HEK293 (cell line): ENCODE measurements around the gene E4F1.

Experiments
- CTCF ChIA-PET: fragments of 350-600 bp; formaldehyde crosslinking; extraction: SDS; loops from one replicate; lab custom pipeline; 2021; ENCODE audit warnings: antibody characterized with exemption; lab: Yijun Ruan, JAX
- POLR2A ChIA-PET: fragments of 300-600 bp; formaldehyde crosslinking; extraction: SDS; loops from one replicate; lab custom pipeline; 2020; ENCODE audit warnings: antibody characterized with exemption, inconsistent platforms; lab: Yijun Ruan, JAX
- H3K27ac ChIP-seq: fragments of 200-500 bp; sonication (Bioruptor generic); 2 replicates; pipeline ENCODE4 v1.5.1; 2014; ENCODE audit warnings: low read depth, low read length, control low read depth, inconsistent platforms; ENCODE audit errors: extremely low read depth
- H3K36me3 ChIP-seq, 2 experiments: fragments of 200-500 bp in 1 of 2; sonication (Bioruptor generic) in 1 of 2; 1 replicate in 1 of 2; 2 replicates in 1 of 2; pipeline ENCODE4 v1.5.1; 2014 to 2017; ENCODE audit warnings: inconsistent platforms in 2 of 2, low read length in 2 of 2; ENCODE audit not compliant: control insufficient read depth in 2 of 2, insufficient read depth in 1 of 2
- H3K4me1 ChIP-seq: fragments of 200-500 bp; sonication (Bioruptor generic); 2 replicates; pipeline ENCODE4 v1.5.1; 2014; ENCODE audit warnings: mild to moderate bottlenecking, low read length, inconsistent platforms; ENCODE audit not compliant: control insufficient read depth, insufficient read depth
- H3K4me3 ChIP-seq: 2 replicates; pipeline ENCODE4 v1.5.1; 2011; ENCODE audit warnings: low read depth, mild to moderate bottlenecking, control low read depth, low read length, moderate library complexity
- H3K9me3 ChIP-seq: fragments of 200-500 bp; sonication (Bioruptor generic); 2 replicates; pipeline ENCODE4 v1.5.1; 2014; ENCODE audit warnings: low read depth, low read length, inconsistent platforms; ENCODE audit not compliant: control insufficient read depth, insufficient read depth
- EGR2 ChIP-seq: fragments of 450-650 bp; formaldehyde crosslinking; IDR thresholded peaks from 2 replicates; pipeline ENCODE4 v1.5.1; 2016; ENCODE audit warnings: low read depth, missing biosample characterization, missing genetic modification characterization
- GLIS2 ChIP-seq: fragments of 450-650 bp; formaldehyde crosslinking; IDR thresholded peaks from 2 replicates; pipeline ENCODE4 v1.5.1; 2016; ENCODE audit warnings: missing biosample characterization, missing genetic modification characterization
- HOXC10 ChIP-seq: sonication (generic); formaldehyde crosslinking; IDR thresholded peaks from 2 replicates; pipeline ENCODE4 v1.8.1; 2023; ENCODE audit warnings: mild to moderate bottlenecking, missing genetic modification reagents
- KLF16 ChIP-seq: fragments of 450-650 bp; formaldehyde crosslinking; IDR thresholded peaks from 2 replicates; pipeline ENCODE4 v1.5.1; 2017; ENCODE audit warnings: missing biosample characterization, missing genetic modification characterization
- PRDM4 ChIP-seq: fragments of 450-650 bp; formaldehyde crosslinking; IDR thresholded peaks from 2 replicates; pipeline ENCODE4 v1.5.1; 2017; ENCODE audit warnings: missing biosample characterization, missing genetic modification characterization
- REPIN1 ChIP-seq: fragments of 450-650 bp; formaldehyde crosslinking; IDR thresholded peaks from 2 replicates; pipeline ENCODE4 v1.5.1; 2017; ENCODE audit warnings: missing biosample characterization, missing genetic modification characterization, low read depth
- ZBTB48 ChIP-seq: fragments of 450-650 bp; formaldehyde crosslinking; IDR thresholded peaks from 2 replicates; pipeline ENCODE4 v1.5.1; 2016; ENCODE audit warnings: missing biosample characterization, missing genetic modification characterization
- ZEB2 ChIP-seq: fragments of 450-650 bp; formaldehyde crosslinking; IDR thresholded peaks from 2 replicates; pipeline ENCODE4 v1.5.1; 2016; ENCODE audit warnings: missing biosample characterization, missing genetic modification characterization
- ZFP69B ChIP-seq: fragments of 450-650 bp; formaldehyde crosslinking; IDR thresholded peaks from 2 replicates; pipeline ENCODE4 v1.5.1; 2016; ENCODE audit warnings: missing biosample characterization, missing genetic modification characterization
- ZIC2 ChIP-seq: fragments of 450-650 bp; formaldehyde crosslinking; IDR thresholded peaks from 2 replicates; pipeline ENCODE4 v1.5.1; 2016; ENCODE audit warnings: missing biosample characterization, missing genetic modification characterization
- ZNF221 ChIP-seq: fragments of 450-650 bp; formaldehyde crosslinking; IDR thresholded peaks from 2 replicates; pipeline ENCODE4 v1.5.1; 2017; ENCODE audit warnings: missing biosample characterization, missing genetic modification characterization, borderline replicate concordance
- ZNF24 ChIP-seq: fragments of 450-650 bp; formaldehyde crosslinking; IDR thresholded peaks from 2 replicates; pipeline ENCODE4 v1.5.1; 2016; ENCODE audit warnings: missing biosample characterization, missing genetic modification characterization
- ZNF302 ChIP-seq: fragments of 450-650 bp; formaldehyde crosslinking; IDR thresholded peaks from 2 replicates; pipeline ENCODE4 v1.5.1; 2016; ENCODE audit warnings: missing biosample characterization, missing genetic modification characterization, low read depth
- ZNF423 ChIP-seq: fragments of 450-650 bp; formaldehyde crosslinking; IDR thresholded peaks from 2 replicates; pipeline ENCODE4 v1.5.1; 2016; ENCODE audit warnings: missing biosample characterization, missing genetic modification characterization
- ZNF571 ChIP-seq: fragments of 450-650 bp; formaldehyde crosslinking; IDR thresholded peaks from 2 replicates; pipeline ENCODE4 v1.5.0; 2017; ENCODE audit warnings: missing biosample characterization, missing genetic modification characterization
- ZNF664 ChIP-seq: fragments of 450-650 bp; formaldehyde crosslinking; IDR thresholded peaks from 2 replicates; pipeline ENCODE4 v1.5.1; 2016; ENCODE audit warnings: missing biosample characterization, missing genetic modification characterization
- ZNF670 ChIP-seq: fragments of 450-650 bp; formaldehyde crosslinking; IDR thresholded peaks from 2 replicates; pipeline ENCODE4 v1.5.1; 2016; ENCODE audit warnings: missing biosample characterization, missing genetic modification characterization, low read depth
- TF ChIP-seq, protein P1 (sequence below): fragments of 450-650 bp; formaldehyde crosslinking; IDR thresholded peaks from 2 replicates; pipeline ENCODE4 v1.5.1; 2016; ENCODE audit warnings: missing biosample characterization, missing genetic modification characterization
- TF ChIP-seq, protein P2 (sequence below): fragments of 450-650 bp; formaldehyde crosslinking; IDR thresholded peaks from 2 replicates; pipeline ENCODE4 v1.5.1; 2016; ENCODE audit warnings: missing biosample characterization, missing genetic modification characterization
- TF ChIP-seq, protein P3 (sequence below): fragments of 450-650 bp; formaldehyde crosslinking; IDR thresholded peaks from 2 replicates; pipeline ENCODE4 v1.5.1; 2016; ENCODE audit warnings: missing biosample characterization, missing genetic modification characterization, borderline replicate concordance
- TF ChIP-seq, protein P4 (sequence below): fragments of 450-650 bp; formaldehyde crosslinking; conservative IDR thresholded peaks from 2 replicates; pipeline ENCODE4 v1.5.1; 2016; ENCODE audit warnings: low read depth, missing biosample characterization, missing genetic modification characterization

The E4F1 gene

DNA sequence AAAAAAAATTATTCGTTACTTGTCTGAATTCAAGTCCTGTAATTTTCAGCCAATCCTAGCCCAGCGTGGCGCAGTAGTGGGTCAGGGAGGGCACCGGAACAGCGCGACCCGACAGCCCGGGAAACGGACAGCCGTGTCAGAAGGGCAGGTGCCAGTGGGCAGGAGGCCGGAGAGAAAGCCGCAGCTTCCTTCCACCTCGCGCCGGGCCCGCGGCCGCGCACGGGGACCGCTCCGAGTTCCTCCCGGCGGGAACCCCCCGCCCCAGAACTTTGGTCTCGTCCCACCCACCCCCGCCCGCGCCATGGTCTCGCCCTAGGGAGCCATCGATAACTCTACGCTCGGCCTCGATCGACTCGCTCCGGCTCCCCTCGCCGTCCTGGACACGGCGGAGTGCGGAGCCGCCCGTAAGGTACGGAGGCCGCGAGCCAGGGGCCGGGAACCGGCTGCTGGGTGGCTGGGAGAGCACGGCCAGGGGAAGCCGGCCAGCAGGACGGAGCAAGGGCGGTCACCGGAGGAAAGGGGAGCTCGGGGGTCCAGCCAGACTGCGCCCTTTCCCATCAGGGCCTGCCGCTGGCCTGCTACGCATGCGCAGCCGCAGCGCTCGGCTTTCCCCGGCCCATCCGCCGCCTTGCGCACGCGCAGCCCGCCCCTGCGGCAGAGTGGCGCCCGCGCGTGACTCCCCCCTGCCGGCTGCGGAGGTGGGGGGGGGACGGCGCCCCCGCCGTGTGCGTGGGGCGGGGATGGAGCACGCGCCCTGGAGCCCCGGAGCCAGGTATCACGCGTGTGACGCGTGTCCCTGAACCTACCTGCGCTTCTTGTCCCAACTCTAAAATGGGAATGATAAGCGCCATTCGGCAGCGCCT is 18.1 kb upstream of the E4F1 start, which contains the start of gene MLST8:
Gene MLST8 (plus strand): TSS at position 351 of the 863 bp plus-strand sequence. CDS start 632 bp downstream, outside the sequence.
- ChIA-PET CTCF (interaction anchor here (0.5 to 1.7 kb wide), 2 partner anchors 11 to 49 kb away, joined by 3 to 6 read pairs; no protein-coding TSS in a partner anchor), POLR2A (interaction anchor here (0.6 to 4.3 kb wide), 10 partner anchors 9 to 262 kb away, joined by 3 to 22 read pairs (median 4); partner anchors contain the start of genes DNASE1L2, PGP, TBL3 and TRAF7)
- peak within 1 kb of the TSS; percentile 90 for H3K27ac ChIP-seq
- H3K4me1 ChIP-seq, result no peaks in the 10 kb centered on the region
- no peaks in the 10 kb centered on the region for H3K9me3 ChIP-seq
- H3K4me3 ChIP-seq, result peak within 1 kb of the TSS; percentile 96
- peaks cover 0 to 35% of the 10 kb centered on the region in 2 experiments; a peak in 1 of 3 replicates for H3K36me3 ChIP-seq
- no peak for TF ChIP-seq ZNF423 (tag by site-specific recombination)
- peak; percentile 42; the same call in 1 of the 2 replicates for TF ChIP-seq ZIC2 (tag by site-specific recombination)
- no peak; the same call in 1 of the 2 replicates for TF ChIP-seq KLF16
- peak; percentile 65 for TF ChIP-seq ZEB2 (tag by site-specific recombination)
- TF ChIP-seq, protein P1, sequence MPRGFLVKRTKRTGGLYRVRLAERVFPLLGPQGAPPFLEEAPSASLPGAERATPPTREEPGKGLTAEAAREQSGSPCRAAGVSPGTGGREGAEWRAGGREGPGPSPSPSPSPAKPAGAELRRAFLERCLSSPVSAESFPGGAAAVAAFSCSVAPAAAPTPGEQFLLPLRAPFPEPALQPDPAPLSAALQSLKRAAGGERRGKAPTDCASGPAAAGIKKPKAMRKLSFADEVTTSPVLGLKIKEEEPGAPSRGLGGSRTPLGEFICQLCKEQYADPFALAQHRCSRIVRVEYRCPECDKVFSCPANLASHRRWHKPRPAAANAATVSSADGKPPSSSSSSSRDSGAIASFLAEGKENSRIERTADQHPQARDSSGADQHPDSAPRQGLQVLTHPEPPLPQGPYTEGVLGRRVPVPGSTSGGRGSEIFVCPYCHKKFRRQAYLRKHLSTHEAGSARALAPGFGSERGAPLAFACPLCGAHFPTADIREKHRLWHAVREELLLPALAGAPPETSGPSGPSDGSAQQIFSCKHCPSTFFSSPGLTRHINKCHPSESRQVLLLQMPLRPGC (tag by site-specific recombination), result peak; percentile 74
- TF ChIP-seq ZNF24 (tag by site-specific recombination), result peak; percentile 43; the same call in 1 of the 2 replicates
- TF ChIP-seq, protein P2, sequence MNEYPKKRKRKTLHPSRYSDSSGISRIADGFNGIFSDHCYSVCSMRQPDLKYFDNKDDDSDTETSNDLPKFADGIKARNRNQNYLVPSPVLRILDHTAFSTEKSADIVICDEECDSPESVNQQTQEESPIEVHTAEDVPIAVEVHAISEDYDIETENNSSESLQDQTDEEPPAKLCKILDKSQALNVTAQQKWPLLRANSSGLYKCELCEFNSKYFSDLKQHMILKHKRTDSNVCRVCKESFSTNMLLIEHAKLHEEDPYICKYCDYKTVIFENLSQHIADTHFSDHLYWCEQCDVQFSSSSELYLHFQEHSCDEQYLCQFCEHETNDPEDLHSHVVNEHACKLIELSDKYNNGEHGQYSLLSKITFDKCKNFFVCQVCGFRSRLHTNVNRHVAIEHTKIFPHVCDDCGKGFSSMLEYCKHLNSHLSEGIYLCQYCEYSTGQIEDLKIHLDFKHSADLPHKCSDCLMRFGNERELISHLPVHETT (tag by site-specific recombination), result peak; percentile 61
- TF ChIP-seq, protein P3, sequence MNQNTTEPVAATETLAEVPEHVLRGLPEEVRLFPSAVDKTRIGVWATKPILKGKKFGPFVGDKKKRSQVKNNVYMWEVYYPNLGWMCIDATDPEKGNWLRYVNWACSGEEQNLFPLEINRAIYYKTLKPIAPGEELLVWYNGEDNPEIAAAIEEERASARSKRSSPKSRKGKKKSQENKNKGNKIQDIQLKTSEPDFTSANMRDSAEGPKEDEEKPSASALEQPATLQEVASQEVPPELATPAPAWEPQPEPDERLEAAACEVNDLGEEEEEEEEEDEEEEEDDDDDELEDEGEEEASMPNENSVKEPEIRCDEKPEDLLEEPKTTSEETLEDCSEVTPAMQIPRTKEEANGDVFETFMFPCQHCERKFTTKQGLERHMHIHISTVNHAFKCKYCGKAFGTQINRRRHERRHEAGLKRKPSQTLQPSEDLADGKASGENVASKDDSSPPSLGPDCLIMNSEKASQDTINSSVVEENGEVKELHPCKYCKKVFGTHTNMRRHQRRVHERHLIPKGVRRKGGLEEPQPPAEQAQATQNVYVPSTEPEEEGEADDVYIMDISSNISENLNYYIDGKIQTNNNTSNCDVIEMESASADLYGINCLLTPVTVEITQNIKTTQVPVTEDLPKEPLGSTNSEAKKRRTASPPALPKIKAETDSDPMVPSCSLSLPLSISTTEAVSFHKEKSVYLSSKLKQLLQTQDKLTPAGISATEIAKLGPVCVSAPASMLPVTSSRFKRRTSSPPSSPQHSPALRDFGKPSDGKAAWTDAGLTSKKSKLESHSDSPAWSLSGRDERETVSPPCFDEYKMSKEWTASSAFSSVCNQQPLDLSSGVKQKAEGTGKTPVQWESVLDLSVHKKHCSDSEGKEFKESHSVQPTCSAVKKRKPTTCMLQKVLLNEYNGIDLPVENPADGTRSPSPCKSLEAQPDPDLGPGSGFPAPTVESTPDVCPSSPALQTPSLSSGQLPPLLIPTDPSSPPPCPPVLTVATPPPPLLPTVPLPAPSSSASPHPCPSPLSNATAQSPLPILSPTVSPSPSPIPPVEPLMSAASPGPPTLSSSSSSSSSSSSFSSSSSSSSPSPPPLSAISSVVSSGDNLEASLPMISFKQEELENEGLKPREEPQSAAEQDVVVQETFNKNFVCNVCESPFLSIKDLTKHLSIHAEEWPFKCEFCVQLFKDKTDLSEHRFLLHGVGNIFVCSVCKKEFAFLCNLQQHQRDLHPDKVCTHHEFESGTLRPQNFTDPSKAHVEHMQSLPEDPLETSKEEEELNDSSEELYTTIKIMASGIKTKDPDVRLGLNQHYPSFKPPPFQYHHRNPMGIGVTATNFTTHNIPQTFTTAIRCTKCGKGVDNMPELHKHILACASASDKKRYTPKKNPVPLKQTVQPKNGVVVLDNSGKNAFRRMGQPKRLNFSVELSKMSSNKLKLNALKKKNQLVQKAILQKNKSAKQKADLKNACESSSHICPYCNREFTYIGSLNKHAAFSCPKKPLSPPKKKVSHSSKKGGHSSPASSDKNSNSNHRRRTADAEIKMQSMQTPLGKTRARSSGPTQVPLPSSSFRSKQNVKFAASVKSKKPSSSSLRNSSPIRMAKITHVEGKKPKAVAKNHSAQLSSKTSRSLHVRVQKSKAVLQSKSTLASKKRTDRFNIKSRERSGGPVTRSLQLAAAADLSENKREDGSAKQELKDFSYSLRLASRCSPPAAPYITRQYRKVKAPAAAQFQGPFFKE (tag by site-specific recombination), result no peak
- no peak for TF ChIP-seq ZNF221 (tag by site-specific recombination)
- no peak for TF ChIP-seq ZNF670 (tag by site-specific recombination)
- peak; percentile 78 for TF ChIP-seq ZFP69B (tag by site-specific recombination)
- no peak for TF ChIP-seq ZNF302 (tag by site-specific recombination)
- peak; percentile 59; the same call in 1 of the 2 replicates for TF ChIP-seq GLIS2 (tag by site-specific recombination)
- peak; percentile 77 for TF ChIP-seq EGR2 (tag by site-specific recombination)
- 0 out of 2 replicates have a peak, but pooled peaks have one; percentile 9 for TF ChIP-seq HOXC10
- no peak for TF ChIP-seq ZBTB48 (tag by site-specific recombination)
- TF ChIP-seq, protein P4, sequence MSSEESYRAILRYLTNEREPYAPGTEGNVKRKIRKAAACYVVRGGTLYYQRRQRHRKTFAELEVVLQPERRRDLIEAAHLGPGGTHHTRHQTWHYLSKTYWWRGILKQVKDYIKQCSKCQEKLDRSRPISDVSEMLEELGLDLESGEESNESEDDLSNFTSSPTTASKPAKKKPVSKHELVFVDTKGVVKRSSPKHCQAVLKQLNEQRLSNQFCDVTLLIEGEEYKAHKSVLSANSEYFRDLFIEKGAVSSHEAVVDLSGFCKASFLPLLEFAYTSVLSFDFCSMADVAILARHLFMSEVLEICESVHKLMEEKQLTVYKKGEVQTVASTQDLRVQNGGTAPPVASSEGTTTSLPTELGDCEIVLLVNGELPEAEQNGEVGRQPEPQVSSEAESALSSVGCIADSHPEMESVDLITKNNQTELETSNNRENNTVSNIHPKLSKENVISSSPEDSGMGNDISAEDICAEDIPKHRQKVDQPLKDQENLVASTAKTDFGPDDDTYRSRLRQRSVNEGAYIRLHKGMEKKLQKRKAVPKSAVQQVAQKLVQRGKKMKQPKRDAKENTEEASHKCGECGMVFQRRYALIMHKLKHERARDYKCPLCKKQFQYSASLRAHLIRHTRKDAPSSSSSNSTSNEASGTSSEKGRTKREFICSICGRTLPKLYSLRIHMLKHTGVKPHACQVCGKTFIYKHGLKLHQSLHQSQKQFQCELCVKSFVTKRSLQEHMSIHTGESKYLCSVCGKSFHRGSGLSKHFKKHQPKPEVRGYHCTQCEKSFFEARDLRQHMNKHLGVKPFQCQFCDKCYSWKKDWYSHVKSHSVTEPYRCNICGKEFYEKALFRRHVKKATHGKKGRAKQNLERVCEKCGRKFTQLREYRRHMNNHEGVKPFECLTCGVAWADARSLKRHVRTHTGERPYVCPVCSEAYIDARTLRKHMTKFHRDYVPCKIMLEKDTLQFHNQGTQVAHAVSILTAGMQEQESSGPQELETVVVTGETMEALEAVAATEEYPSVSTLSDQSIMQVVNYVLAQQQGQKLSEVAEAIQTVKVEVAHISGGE (tag by site-specific recombination), result peak; percentile 34; the same call in 1 of the 2 replicates
- no peak for TF ChIP-seq REPIN1
- TF ChIP-seq PRDM4, result no peak; the same call in 1 of the 2 replicates
- TF ChIP-seq ZNF571, result no peak
- no peak for TF ChIP-seq ZNF664 (tag by site-specific recombination)
